HG03442 (cell line): Measurements from ENCODE around the gene COPZ2.
"Not testable (repeated sequence)": the region's sequence is repeated elsewhere in the genome, so short reads cannot be mapped to it uniquely, and the experiment has no call there.

Experiments
- ATAC-seq: cut with Tn5 transposase; IDR thresholded peaks from one replicate; pipeline ENCODE4 v1.9.1; 2021; ENCODE audit warnings: mild to moderate bottlenecking, moderate library complexity; ENCODE audit not compliant: unreplicated experiment

COPZ2 gene

GRCh38 chr17:48011405-48012150 is 26.0 kb downstream of the COPZ2 start:
- no peak for ATAC-seq

DNA sequence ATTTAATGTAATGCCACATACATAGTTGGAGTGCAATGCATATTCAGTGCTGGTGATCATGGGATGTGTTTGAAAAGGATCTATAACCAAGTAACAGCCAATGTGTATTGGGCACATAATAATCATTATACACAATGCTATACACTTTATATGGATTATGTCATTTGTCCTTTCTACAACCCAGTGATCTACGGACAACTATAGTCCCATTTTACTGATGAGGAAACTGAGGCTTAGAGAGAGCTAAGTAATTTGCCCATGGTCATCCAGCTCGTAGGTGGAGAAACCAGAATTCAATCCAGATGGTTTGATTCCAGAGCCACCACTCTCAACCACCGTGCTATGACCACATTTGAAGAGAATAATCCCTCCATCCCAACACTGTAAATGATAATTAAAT is 27.4 kb downstream of the COPZ2 start:
- no peak for ATAC-seq

GRCh38 chr17:48006936-48007709 is 30.5 kb downstream of the COPZ2 start:
- ATAC-seq = no peak

DNA sequence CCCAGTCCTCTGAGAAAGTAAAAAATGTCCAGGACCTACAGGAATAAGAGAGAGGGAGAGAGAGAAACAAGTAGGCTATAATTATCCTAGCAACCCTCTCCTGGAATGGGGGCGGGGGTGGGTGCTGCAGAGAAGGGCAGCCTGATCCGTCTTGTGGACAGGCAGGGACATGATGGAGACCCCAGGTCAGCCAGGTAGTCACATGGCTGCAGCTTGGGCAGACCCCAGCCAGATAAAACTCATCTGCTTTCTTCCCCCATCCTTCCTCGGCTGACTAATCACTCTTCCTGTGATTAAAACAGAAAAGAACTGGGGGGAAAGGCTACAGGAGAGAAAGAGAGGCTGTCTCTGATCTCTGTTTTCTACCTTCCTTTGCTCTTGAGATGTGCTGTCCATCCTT is 32.6 kb downstream of the COPZ2 start:
- no peak for ATAC-seq

DNA sequence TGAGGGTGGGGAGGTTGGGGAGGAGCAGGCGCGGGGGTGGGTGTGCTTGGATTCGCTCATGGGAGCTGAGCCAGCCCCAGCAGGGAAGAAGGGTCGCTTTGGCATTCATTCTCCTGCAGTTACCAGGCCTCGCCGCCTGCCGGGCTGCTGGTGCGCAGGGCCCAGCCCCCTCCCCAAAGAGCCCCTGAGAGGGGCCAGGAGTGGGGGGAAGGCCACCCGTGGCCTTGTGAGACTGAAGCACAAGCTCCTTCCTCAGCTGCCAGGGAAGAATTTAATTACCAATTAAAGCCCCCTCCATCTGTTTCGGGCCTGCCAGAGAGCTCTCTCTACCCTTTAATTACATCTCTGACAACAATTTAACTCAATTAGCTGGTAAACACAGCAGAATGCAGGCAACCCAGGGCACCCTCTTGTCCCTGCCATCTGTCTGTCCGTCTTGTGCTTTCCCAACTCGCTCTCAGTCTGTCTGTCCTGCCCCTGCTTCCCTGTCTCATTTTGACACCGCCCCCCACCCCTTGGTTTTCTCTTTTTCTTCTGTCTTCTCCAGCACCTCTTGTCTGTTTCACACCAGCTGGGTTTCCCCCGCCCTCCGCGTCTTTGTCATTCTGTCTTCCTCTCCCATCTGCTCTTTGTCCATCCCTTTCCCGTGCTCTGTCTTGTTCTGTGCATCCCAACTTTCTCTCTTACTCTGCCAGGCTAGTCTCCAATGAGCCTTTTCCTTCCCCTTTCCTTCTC is 34.0 kb downstream of the COPZ2 start:
- ATAC-seq = no peak

GRCh38 chr17:48002916-48003416 is 34.6 kb downstream of the COPZ2 start:
- no peak for ATAC-seq

- no peak for ATAC-seq
These were observed 35.2 kb downstream of the COPZ2 start for GRCh38 chr17:48002266-48002915.

- ATAC-seq = not testable (repeated sequence)
These were observed 35.9 kb downstream of the COPZ2 start for GRCh38 chr17:48001657-48002056.

DNA sequence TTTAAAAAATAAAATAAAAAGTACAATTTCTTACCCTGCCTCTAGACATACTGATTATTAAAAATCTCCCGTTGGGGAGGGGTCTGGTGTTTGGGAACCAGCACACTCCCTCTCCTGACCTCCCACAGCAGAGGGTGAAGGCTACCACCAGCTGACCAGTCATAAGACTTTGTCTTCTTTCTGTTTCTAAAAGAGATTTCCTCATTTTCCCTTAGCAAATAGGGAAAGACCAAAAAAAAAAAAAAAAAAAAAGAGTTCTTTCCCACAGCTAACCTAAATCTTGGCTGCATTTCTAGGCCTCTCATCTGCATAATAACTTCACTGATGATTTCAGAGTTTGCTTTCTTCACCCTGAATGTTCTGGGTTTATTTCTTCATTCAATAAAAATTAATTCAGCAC is 36.4 kb downstream of the COPZ2 start:
- ATAC-seq = no peak

GRCh38 chr17:47999582-47999981 is 38.0 kb downstream of the COPZ2 start:
- ATAC-seq = no peak

DNA sequence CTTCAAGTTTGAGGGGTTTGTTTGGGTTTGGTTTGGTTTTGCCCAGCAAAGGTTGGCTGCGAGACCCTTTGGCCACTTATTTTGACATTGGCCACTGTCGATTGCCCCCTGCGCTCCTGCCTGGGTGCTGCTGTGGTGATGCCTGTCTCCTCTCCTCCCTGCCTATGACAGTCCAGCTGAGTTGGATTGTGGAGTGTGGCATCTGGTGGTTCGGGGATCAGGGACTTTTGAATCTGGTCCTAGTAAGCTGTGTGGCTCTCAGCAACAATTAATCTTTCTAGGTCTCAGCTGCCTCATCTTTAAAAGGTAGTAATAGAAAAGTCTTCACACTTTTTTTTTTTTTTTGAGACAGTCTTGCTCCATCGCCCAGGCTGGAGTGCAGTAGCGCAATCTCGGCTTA is 39.6 kb downstream of the COPZ2 start:
- ATAC-seq = no peak

DNA sequence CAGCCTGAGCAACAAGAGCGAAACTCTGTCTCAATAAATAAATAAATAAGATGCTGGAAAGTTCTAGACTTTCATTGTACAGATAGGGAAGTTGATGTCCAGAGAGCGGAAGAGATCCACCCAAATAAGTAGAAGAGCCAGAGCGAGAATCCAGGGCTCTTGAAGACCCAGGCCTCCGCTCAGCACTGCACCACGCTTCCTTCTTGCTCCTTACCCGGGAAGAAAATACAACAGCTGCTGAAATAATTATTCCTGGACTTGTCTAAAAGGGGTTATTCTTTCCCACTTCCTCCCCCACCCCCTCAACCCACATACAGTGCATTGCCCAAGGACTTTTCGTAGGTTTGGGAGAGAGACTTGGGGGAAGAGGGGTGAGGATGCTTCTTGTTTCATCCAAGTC is 40.0 kb downstream of the COPZ2 start:
- no peak for ATAC-seq

DNA sequence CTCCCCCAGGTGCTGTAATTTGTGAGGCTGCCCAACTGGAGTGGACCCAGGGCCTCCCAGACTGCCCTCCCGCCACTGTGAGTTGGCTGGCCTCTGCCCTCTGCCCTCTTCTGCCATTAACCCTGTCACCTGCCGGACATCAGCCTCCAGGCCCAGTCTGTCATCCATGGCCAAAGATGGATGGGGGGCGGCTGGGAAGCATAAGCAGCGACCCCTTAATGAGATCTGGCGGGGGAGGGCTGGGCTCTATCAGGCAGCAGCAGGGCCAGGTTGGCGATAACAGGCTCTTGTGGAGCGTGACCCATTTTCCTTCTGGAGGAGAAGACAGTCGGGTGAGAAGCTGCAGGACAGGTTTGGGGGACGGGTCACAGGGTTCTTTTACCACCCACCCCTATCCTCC is 41.4 kb downstream of the COPZ2 start:
- ATAC-seq = no peak

GRCh38 chr17:47995241-47995935 is 42.2 kb downstream of the COPZ2 start:
- no peak for ATAC-seq

DNA sequence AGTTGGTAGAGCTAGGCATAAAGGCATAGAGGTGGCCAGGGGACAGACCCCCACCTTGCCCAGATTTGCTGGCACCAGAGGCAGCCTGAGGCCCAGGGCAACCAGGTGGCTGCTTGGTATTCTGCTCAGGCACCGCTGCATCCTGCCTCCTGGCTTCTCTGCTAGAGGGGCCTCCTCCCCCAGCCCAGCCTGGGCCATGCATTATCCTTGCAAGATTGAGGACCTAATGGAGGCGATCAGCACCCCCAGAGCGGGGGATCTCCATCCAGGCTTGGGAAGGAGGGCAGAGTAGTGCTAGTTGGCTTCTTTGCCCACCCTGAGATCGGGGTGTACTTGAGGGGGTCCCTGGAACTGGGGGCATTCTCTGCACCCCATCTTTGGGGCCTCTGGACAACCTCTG is 42.9 kb downstream of the COPZ2 start:
- ATAC-seq = no peak

DNA sequence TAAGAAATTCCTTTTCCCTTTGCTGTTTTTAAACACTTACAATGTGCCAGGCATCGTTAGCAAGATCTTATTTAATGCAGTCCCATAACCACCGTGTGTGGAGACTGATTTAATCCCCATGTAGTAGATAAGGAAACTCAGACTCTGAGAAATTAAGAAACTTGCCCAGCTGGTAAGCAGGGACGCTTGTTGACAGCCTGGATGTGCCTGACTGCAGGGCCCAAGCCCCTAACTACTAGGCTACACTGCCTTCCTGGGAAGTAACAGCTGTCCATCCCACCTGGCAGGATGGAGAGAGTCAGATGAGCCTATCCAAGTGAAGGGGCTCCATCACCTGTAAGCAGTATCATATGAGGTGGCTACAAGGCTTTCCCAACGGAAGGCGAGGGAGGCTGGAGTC is 43.6 kb downstream of the COPZ2 start:
- no peak for ATAC-seq

DNA sequence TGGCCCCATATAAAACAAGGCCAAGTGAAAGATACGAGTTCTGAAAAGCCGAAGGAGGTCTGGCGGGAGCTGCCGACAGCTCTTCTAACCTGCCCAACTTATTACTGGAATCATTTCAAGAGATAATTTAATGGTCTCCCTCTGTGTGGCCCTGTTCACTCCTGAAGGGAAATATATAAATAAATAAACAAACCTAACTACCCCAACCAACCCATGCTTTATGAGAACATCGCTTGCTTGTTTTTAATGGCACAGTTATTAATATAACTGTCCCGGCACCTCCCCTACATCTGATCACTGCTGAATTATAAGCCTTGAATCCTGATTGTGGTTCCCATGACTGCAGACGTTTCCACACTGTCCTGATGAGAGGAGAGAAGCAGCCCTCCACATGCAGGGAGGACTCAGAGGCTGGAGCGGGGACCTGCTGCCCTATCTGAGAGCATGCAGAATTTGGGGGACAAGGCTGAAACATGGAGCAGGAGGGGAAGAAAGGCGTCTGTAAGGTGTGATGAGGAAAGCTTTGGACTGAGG is 44.5 kb downstream of the COPZ2 start:
- no peak for ATAC-seq

DNA sequence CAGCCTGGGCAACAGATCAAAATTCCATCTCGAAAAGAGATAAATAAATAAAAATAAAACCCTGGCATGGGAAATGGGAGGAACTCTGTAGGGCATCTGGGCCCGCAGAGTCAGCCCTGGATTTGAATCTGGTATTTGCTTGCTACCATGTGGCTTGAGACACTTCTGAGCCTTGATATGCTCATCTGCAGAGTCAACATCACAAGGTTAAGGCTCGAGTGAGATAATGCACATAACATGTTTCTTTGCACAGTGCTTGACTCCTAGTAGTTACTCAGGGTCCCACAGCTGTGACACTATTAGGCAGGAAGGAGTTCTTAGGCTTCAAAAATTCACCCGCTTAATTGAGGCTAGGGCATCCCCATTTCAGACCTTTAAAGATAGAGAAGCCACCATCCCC is 45.4 kb downstream of the COPZ2 start:
- ATAC-seq = no peak

- ATAC-seq = no peak
These were observed 46.5 kb downstream of the COPZ2 start for GRCh38 chr17:47990962-47991731.
